BLaER1 (cell line): ENCODE results near the gene ARL13A.

ENCODE experiments used
- H3K27ac ChIP-seq: shearing (Covaris generic); formaldehyde crosslinking; 2 replicates; pipeline ENCODE4 v1.8.1; 2022
- H3K27me3 ChIP-seq: shearing (Covaris generic); formaldehyde crosslinking; 2 replicates; pipeline ENCODE4 v1.8.1; 2022
- H3K36me3 ChIP-seq: shearing (Covaris generic); formaldehyde crosslinking; 2 replicates; pipeline ENCODE4 v1.8.1; 2022
- H3K4me1 ChIP-seq: shearing (Covaris generic); formaldehyde crosslinking; 2 replicates; pipeline ENCODE4 v1.8.1; 2022
- H3K4me2 ChIP-seq: shearing (Covaris generic); formaldehyde crosslinking; 2 replicates; pipeline ENCODE4 v1.8.1; 2022
- H3K4me3 ChIP-seq: shearing (Covaris generic); formaldehyde crosslinking; 2 replicates; pipeline ENCODE4 v1.8.1; 2022
- H3K9ac ChIP-seq: shearing (Covaris generic); formaldehyde crosslinking; 2 replicates; pipeline ENCODE4 v1.8.1; 2022
- H3K9me3 ChIP-seq: shearing (Covaris generic); formaldehyde crosslinking; 2 replicates; pipeline ENCODE4 v1.8.1; 2022
- H4K20me1 ChIP-seq: shearing (Covaris generic); formaldehyde crosslinking; 2 replicates; pipeline ENCODE4 v1.8.1; 2022
- Cebpa-rat ChIP-seq: shearing (Covaris generic); IDR thresholded peaks from 2 replicates; pipeline ENCODE4 v1.8.1; 2022

Gene ARL13A

DNA sequence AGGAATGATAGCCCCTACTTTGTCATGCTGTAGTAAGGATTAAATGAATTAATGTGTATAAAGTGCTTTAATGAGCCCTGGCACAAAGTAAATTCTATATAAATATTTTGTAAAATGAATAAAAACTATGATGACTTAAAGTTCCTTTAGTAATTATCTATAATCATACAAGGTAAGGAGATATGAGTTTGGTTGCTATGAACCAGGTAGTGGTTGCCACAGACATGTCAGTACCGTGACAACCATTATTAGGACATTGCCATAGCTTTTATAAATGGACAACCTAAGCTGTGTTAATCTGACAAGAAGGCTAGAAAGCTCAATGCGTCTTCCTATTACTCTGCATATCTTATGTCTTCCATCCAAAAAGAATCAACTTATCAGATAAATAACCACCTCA lies at the start of gene ARL13A:
Gene ARL13A (plus strand): TSS at position 301 of the 400 bp plus-strand sequence. CDS start 3,982 bp downstream, outside the sequence.
- H3K27ac ChIP-seq = no peak within 1 kb of the TSS
- H3K4me1 ChIP-seq = no peaks in the 10 kb centered on the region
- no peak within 1 kb of the TSS for H3K4me2 ChIP-seq
- no peak within 1 kb of the TSS for H3K9ac ChIP-seq
- TF ChIP-seq Cebpa-rat = no peak
- H3K9me3 ChIP-seq = peaks cover 10% of the 10 kb centered on the region
- H3K27me3 ChIP-seq = no peaks in the 10 kb centered on the region
- H3K4me3 ChIP-seq = no peak within 1 kb of the TSS
- peaks cover 4% of the 10 kb centered on the region; the same call in 1 of the 2 replicates for H3K36me3 ChIP-seq
- H4K20me1 ChIP-seq = no peaks in the 10 kb centered on the region

DNA sequence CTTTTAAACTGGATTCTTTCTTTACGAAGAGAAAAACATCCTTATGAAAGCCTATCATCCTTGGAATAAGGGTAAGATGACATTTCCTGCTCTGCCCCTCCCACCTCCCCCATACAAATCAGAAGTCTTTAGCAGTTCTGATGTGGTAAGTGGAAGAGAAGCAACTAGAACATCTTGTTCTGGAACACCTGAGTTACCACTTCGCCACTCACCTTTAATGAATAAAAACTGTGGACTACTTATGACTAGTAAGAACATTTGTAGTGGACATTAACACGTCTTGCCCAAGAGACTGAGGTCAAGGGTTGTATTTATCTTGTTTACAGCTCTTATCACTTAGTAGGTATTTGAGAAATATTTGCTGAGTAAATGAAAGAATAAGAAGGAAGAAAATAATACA lies 45.1 kb upstream of the ARL13A start:
- Histone ChIP-seq H3K4me2 (no peak overlapping the region), H3K36me3 (no peaks in the 10 kb centered on the region), H3K4me1 (no peaks in the 10 kb centered on the region), H3K9me3 (no peaks in the 10 kb centered on the region), H3K9ac (no peak overlapping the region), H3K27me3 (no peaks in the 10 kb centered on the region), H4K20me1 (no peaks in the 10 kb centered on the region), H3K4me3 (no peak overlapping the region), H3K27ac (no peak overlapping the region)
- no peak for TF ChIP-seq Cebpa-rat

DNA sequence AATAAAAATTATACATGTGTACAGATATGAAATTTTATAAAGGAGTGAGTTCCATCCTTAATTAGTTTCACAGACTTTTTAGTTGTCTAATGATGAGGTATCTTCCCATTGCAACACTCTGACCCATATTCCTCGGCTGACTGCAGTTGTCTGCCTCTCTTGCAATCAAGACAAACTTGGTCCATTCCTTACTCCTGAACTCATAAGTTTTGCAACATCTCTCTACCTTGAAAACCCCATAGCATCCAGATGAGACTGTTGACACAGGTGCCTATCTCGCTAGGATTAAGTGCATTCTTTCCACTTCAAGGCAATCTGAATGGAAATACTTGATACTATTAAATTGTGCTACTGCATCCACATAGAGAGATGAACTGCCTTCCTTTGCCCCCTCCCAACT lies 43.1 kb upstream of the ARL13A start:
- Histone ChIP-seq H3K4me3 (no peak overlapping the region), H3K4me2 (no peak overlapping the region), H4K20me1 (no peaks in the 10 kb centered on the region), H3K27me3 (no peaks in the 10 kb centered on the region), H3K9me3 (peaks cover 5% of the 10 kb centered on the region), H3K4me1 (no peaks in the 10 kb centered on the region), H3K9ac (no peak overlapping the region), H3K27ac (no peak overlapping the region), H3K36me3 (no peaks in the 10 kb centered on the region)
- TF ChIP-seq Cebpa-rat = no peak

DNA sequence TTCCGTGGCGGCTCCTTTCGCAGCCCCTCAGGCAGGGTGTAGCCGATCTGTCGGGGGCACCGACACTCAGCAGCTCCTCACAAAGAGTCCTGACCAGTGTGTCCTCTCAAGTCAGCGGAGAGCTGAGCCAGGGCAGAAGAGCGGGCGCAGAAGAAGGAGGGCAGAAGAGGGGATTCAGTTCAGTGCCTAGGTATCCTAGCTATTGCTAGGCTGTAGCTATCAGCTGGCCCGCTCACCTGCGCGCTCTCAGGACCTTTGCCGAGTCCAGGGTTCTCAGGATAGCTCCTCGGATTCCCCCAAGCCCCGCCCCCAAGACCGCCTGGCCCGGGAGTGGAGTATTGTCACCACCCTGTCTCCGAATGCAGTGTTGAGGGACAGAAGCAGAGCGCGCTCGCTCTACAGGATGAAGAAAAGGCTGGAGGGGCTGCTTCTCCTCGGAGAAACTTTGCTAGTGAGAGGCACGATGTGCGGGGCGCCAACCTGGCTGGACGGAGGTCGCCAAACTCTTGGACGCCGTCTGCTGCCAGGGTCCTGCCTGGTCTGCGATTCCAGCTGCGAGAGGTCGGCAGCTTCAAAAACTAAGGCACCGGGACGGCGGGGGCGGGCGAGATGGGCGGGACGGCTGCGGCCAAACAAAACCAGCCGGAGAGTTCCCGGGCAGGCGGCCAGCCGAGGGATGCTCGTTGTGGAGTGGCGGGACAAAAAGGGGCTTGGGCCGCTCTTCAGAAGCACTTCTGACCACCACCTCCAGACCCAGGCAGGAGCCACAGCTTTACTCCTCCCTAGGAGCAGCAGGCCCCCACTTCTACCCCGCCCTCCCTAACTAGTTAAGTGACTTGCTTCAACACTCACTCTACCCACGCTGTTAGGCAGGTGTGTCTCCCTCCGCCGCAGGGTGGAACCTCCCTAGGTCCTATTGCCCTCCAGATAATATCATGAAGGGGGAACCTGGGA lies 40.6 kb upstream of the ARL13A start, which contains the start of gene XKRX:
Gene XKRX (minus strand): TSS at position 258 of the 954 bp plus-strand sequence. CDS start 613 bp downstream, outside the sequence.
- Histone ChIP-seq H3K4me1 (no peaks in the 10 kb centered on the region), H3K4me2 (no peak within 1 kb of the TSS), H3K27ac (no peak within 1 kb of the TSS), H4K20me1 (no peaks in the 10 kb centered on the region), H3K27me3 (no peaks in the 10 kb centered on the region), H3K9ac (no peak within 1 kb of the TSS), H3K4me3 (no peak within 1 kb of the TSS), H3K36me3 (no peaks in the 10 kb centered on the region), H3K9me3 (peaks cover 8% of the 10 kb centered on the region)
- no peak for TF ChIP-seq Cebpa-rat

DNA sequence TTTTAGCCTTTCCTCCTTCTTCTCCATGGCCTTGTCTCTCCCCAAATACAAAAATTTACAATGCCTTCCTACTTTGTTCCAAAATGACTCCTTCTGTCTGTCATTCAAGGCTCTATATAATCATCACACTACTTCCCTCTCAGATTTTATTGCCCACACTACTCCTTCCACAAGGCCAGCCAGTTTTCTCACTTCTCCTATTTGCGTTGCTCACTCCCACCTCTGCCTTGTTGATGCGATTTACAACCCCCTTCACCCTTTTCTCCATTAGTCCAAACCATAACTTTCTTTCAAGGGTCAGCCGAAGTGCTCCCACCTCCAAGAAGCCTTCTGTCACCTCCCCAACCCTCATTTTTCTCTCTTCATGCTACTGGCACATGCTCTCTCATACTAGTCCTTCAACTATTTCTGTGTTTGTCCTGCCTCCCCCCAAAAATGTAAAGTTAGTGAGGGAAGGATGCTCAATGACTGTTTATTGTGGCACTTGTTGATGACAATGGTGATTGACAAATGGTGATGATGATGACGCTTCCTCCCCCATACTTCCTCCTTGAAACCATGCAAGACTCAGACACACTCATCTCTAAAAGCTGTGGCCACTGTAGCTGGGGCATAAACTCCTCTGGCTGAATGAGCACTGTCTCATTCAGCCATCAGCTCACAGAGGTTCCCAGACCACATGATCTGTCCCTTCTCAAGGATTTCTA lies 38.1 kb upstream of the ARL13A start:
- Histone ChIP-seq H3K4me1 (no peaks in the 10 kb centered on the region), H3K4me3 (no peak overlapping the region), H3K27me3 (no peaks in the 10 kb centered on the region), H3K4me2 (no peak overlapping the region), H3K9ac (no peak overlapping the region), H4K20me1 (no peaks in the 10 kb centered on the region), H3K9me3 (peaks cover 8% of the 10 kb centered on the region), H3K36me3 (no peaks in the 10 kb centered on the region), H3K27ac (no peak overlapping the region)
- TF ChIP-seq Cebpa-rat = no peak

DNA sequence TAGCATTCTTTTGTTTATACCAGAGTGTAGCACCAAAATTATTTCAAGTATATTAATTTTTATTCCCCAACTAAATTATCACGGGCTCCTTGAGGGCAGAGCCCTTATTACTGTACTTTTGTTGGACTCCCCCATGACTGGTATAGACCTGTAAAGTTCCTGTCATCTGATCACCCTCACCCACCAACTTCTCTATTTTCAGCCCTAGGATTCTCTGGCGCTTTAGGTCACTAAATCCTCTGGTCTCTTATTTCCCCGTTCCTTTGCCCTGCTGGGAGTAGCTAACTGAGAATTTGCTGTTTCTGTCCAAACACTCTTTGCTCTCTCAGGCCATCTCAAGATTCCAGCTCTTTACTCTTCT lies 37.6 kb upstream of the ARL13A start:
- Histone ChIP-seq H3K9ac (no peak overlapping the region), H3K4me3 (no peak overlapping the region), H3K27me3 (no peaks in the 10 kb centered on the region), H3K4me1 (no peaks in the 10 kb centered on the region), H4K20me1 (no peaks in the 10 kb centered on the region), H3K4me2 (no peak overlapping the region), H3K27ac (no peak overlapping the region), H3K9me3 (peaks cover 8% of the 10 kb centered on the region), H3K36me3 (no peaks in the 10 kb centered on the region)
- no peak for TF ChIP-seq Cebpa-rat

- H3K4me1 ChIP-seq = no peaks in the 10 kb centered on the region
- TF ChIP-seq Cebpa-rat = no peak
- no peaks in the 10 kb centered on the region for H3K36me3 ChIP-seq
- H3K4me3 ChIP-seq = no peak overlapping the region
- H3K9ac ChIP-seq = no peak overlapping the region
- H3K27ac ChIP-seq = no peak overlapping the region
- H3K9me3 ChIP-seq = peaks cover 8% of the 10 kb centered on the region
- no peaks in the 10 kb centered on the region for H3K27me3 ChIP-seq
- H3K4me2 ChIP-seq = no peak overlapping the region
- H4K20me1 ChIP-seq = no peaks in the 10 kb centered on the region
These were observed 33.7 kb upstream of the ARL13A start for GRCh38 chrX:100935767-100936166.

DNA sequence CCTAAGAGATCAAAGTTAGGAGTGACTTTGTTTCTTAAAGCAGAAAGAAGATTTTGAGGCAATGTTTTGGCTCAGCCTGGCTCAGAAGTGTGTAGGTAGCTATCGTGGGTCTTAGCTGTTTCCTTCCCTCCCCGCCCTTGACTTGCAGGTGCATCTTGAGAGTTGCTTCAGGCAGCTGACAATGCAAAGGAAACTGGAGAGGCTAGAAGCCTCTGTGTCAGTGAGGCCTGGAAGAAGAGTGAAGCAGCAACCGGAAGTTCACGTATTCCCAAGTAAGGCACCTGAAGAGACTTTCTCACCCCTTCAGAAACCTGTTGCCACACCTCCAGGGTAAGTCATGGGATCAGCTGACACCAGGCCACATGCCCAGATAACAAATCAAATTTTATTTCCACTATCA lies 30.2 kb upstream of the ARL13A start:
- no peak for TF ChIP-seq Cebpa-rat
- H3K36me3 ChIP-seq = no peaks in the 10 kb centered on the region
- H3K9ac ChIP-seq = no peak overlapping the region
- H3K4me3 ChIP-seq = no peak overlapping the region
- no peaks in the 10 kb centered on the region for H3K4me1 ChIP-seq
- no peaks in the 10 kb centered on the region for H3K9me3 ChIP-seq
- H4K20me1 ChIP-seq = no peaks in the 10 kb centered on the region
- H3K4me2 ChIP-seq = no peak overlapping the region
- no peak overlapping the region for H3K27ac ChIP-seq
- no peaks in the 10 kb centered on the region for H3K27me3 ChIP-seq

GRCh38 chrX:100944601-100945000 lies 24.9 kb upstream of the ARL13A start:
- H4K20me1 ChIP-seq = no peaks in the 10 kb centered on the region
- no peaks in the 10 kb centered on the region for H3K27me3 ChIP-seq
- H3K4me2 ChIP-seq = no peak overlapping the region
- no peaks in the 10 kb centered on the region for H3K4me1 ChIP-seq
- H3K4me3 ChIP-seq = no peak overlapping the region
- no peak for TF ChIP-seq Cebpa-rat
- H3K27ac ChIP-seq = no peak overlapping the region
- H3K9ac ChIP-seq = no peak overlapping the region
- H3K36me3 ChIP-seq = no peaks in the 10 kb centered on the region
- H3K9me3 ChIP-seq = no peaks in the 10 kb centered on the region
